AG20443 (cell line): Measurements from ENCODE around the gene SLC2A11.

Experiments used
- DNase-seq: peaks from one replicate; pipeline ENCODE4 v3.0.0; 2012; ENCODE audit warnings: low spot score, mixed read lengths

Gene SLC2A11, protein sequence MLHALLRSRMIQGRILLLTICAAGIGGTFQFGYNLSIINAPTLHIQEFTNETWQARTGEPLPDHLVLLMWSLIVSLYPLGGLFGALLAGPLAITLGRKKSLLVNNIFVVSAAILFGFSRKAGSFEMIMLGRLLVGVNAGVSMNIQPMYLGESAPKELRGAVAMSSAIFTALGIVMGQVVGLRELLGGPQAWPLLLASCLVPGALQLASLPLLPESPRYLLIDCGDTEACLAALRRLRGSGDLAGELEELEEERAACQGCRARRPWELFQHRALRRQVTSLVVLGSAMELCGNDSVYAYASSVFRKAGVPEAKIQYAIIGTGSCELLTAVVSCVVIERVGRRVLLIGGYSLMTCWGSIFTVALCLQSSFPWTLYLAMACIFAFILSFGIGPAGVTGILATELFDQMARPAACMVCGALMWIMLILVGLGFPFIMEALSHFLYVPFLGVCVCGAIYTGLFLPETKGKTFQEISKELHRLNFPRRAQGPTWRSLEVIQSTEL

DNA sequence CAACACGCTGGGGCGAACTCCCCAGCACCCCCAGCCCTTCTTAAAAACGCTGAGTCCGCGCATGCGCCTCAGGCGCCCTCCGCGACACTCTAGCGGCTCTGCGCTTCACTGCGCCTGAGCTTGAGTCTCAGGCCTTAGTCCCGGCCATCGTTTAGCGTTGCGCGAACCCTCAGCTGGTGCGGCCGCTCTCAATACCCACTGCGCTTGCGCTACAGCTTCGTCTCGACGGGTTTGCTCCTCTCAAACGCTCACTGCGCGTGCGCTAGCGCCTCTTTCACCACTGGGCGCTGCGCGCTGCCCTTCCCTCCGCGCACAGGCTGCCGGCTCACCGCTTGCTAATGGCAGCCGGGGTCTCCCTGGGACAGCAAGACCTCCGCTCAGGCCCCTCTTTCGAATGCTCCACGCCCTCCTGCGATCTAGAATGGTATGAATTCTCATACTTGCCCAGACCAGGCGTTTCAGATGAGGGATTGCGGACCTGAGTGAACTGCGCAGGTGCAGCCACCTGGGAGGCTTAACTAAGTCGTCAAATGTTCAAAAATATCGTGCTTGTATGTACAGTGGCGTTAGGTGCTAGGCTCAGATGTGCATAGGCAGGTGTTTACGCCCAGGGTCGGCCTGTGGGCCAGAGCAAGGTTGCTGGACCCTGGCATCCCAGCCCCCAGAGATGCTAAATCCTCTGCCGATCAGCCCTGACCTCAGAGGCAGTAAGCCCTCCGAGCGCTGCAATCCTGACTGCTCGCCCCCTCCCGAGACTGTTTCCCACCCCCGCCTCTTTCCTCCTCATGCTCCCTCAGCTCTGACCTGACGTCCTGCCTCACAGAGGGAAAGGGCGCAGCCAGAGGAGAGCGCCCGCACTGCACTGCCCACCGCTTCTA, at the start of gene SLC2A11:
Gene SLC2A11 (plus strand): TSS at position 270 of the 878 bp plus-strand sequence. CDS start 125 bp downstream, at position 395.
- peak; percentile 99 for DNase-seq

DNA sequence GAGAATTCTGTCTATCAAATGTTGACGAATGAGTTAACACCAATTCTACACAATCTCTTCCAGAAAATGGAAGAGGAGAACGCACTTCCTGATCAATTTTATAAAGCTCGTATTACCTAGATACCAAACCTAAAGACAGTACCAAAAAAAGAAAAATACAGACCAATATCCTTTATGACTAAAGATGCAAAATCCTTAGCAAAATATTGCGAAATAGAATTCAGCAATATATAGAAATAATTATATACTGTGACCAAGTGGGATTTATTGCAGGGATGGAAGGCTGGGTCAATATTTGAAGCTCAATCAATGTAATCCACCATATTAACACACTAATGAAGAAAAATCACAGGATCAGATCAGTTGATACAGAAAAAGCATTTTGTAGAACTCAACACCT, 45.3 kb upstream of the SLC2A11 start:
- DNase-seq = no peak

DNA sequence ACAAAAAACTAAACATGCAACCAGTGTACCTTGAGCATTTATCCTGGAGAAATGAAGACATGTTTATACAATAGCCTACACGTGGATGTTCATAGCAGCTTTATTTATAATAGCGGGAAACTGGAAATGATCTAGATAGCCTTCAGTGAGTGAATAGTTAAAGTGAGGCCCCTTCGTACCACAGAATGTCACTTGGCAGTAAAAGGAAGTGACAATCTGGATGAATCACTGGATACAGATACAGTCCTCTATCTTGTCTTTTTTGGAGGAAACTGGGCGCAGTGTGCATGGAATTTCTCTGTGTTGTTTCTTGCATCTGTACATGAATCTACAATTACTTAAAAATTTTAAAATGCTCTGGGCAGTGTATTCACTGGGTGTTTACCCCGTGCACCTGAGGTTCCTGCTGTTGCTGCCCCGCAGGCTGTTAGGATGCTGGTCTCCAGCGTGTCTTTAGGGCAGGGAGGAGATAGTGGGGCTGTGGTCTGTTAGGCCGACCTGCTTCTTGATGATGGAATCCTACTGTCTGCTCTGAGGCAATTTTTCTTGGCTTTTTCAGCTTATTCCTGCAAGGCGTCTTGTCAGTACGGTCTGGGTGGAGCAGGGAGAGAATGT, 42.0 kb upstream of the SLC2A11 start:
- DNase-seq = no peak

DNA sequence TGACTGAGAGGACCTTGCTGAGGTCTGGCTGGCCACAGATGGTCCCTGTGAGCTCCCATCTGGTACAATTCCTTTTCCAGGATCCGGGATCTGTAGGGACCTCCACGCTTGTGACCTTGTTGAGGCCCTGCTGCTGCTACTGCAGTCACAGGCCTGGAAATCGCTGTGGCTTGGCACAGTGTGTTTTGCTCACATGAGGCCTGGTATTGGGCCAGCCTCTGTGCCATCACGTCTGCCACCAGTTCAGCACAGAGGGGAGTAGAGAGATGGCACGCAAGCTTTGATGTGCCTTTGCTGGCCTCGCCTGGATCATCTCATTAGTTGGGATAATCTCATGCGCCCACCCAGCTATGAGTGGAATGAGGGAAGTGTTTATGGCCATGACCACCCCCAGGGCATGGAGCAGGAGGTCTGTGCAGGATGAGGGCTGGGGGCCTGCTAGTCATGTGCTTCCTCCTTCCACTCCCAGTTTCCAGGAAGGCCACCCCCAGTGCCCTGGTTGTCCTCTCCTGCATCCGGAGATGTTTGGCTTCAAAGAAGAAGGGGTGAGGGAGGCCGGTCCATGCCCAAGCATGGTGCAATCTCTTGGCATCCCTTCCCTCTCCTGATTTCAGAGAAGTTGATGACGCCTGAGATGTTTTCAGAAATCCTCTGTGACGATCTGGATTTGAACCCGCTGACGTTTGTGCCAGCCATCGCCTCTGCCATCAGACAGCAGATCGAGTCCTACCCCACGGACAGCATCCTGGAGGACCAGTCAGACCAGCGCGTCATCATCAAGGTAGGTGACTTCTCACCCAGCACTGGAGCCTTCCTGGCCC, 41.3 kb upstream of the SLC2A11 start:
- no peak for DNase-seq

DNA sequence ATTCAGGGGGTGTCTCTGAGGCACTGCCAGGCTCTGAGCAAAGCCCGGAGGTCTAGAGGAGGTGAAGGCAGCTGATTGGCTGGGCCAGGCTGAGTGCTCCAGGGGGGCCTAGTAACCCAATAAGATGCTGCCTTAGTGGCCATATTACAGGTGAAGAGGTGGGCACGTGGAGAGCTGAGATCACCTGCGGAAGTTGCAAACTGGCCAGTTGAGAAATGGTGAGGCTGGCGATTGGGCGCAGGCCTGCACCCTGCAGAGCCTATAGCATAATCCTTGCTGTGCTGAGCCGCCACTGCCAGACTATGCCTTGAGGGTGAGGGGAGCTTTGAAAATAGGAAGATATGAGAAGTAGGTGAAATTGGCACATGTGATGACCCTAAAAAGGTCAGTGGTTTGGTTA, 40.5 kb upstream of the SLC2A11 start:
- DNase-seq = no peak

DNA sequence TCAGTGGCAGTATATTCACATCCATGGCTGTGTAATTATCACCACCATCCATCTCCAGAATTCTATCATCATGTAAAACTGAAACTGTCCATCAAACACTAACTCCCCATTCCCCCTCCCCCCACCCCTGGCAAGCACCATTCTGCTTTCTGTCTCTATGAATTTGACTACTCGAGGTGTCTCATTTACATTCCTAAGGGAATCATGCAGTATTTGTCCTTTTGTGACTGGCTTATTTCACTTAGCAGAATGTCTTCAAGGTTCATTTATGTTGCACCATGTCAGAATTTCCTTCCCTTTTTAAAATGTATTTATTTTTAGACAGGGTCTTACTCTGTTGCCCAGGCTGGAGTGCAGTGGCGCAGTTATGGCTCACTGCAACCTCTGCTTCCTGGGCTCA, 39.1 kb upstream of the SLC2A11 start:
- DNase-seq = no peak

DNA sequence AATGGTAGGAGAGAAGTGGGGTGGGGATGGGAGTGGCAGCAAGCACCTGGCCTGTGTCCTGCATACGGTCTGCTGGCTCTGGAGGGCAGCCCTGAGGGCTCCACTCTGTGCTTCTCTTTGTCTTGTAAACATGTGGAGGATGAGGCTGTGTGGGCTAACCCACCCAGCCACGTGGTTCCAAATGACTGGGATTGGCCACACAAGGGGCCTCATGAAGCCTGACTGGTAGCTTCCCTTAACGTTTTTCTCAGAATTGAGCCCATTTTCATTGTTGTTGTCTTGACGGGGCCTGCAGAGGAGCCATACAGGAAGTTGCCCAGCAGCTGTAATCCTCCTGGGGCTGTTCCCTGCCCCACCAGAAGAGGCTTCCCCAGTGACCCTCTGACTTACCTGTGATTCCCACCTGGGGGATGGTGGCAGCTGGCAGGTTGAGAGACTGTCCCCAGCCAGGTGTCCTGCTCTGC, 36.9 kb upstream of the SLC2A11 start:
- no peak for DNase-seq

DNA sequence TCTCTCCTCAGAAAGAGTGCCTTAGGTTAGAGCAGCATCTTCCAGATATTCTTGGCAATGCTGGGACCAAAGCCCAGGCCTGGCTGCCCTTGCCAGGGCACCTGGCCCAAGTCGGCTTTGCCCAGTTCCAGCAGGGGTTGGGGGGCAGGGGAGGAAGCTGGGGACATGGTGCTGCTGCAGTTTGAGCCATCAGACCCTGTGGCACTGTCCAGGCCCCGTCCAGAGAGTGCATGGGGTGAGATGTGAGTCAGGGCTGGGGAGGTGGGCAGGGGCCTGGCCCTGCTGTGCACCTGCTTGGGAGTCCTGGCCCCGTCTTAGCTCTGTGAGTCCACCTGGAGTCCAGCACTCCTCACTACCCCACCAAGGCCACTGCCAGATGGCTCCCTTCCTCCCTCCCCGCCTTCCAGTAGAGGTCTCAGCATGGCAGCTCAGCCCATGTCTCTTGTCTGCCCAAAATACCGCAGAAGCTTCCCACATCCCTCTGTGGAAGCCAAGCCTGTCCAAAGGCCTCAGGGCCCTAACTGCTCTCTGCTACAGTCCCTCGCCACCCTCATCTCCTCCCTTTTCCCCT, 35.5 kb upstream of the SLC2A11 start:
- DNase-seq = no peak

DNA sequence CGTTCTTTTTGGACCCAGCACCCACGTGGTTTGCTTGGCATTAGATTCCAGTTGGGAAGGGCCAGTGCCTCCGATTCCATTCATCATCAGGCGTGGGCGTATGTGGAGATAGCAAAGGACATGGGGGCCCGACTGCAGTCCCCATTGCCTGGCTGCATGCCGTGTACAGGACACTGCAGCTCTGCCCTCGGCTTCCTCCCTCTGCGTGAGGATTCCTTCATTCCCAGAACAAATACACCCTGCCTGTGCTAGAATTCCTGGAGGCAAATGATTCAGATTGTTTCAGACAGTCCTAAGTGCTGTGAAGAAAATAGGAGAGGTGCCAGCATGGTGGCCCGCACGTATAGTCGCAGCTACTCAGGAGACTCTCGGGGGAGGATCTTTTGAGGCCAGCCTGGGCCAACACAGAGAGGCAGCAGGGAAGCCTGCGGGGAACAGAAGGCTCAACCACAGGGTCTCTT, 34.3 kb upstream of the SLC2A11 start:
- DNase-seq = no peak

DNA sequence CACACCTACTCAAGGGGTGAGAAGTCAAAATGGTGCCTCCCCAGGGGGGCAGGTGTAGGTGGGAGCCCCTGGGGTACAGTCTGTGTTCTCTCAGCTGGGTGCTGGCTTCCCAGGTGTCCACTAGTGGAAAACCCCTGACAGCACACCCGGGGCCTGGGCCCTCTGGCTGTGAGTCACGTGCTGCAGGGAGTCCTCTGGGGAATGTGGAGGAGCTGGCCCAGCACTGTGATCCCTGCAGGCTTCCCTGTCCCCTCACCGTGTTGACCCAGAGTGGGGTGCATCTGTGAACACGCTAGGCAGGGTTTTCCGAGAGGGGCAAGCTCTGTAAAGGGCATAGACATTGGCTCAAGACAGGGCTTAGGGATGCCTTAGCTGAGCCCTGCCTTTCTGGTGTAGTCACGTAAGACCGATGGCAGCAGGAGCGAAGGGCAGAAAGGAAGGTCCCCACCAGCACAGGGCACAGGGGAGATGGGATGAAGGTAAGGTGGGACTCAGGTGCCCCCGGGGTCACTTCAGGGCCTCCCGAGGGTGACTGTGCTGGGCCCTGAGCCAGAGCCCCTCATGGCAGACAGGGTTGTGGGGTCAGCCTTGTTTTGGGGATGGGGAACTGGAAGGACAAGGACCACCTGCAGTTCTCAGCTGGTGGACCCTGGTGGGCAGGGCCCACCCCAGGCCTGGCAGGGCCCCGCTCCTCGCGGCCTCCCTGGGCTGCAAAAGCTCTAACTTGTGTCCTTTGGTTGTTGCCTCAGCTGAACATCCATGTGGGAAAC, 33.0 kb upstream of the SLC2A11 start:
- DNase-seq = no peak

DNA sequence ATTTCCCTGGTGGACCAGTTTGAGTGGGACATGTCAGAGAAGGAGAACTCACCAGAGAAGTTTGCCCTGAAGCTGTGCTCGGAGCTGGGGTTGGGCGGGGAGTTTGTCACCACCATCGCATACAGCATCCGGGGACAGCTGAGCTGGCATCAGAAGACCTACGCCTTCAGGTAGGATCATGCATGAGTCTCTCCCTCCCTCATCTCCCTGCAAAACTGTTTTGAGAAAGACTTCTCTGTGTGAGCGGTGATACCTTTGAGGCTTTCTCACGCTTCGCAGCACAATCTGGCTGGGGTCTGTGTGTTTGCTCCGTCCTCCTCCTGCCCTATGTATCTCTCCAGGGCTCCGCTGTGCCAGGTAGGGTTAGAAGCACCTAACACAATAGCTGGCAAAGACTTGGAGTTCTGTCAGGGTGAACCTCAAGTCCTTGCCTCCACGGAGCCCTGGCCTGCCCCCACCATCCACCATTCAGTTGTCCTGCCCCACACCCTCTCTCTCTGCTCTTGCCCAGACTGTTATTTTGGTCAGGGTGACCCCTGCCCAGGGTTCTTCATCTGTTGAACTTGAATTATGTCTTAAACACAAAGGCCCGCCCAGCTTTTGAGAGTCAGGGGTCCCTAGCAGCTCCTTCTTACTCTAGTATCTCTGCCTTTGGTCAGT, 32.3 kb upstream of the SLC2A11 start:
- DNase-seq = no peak

DNA sequence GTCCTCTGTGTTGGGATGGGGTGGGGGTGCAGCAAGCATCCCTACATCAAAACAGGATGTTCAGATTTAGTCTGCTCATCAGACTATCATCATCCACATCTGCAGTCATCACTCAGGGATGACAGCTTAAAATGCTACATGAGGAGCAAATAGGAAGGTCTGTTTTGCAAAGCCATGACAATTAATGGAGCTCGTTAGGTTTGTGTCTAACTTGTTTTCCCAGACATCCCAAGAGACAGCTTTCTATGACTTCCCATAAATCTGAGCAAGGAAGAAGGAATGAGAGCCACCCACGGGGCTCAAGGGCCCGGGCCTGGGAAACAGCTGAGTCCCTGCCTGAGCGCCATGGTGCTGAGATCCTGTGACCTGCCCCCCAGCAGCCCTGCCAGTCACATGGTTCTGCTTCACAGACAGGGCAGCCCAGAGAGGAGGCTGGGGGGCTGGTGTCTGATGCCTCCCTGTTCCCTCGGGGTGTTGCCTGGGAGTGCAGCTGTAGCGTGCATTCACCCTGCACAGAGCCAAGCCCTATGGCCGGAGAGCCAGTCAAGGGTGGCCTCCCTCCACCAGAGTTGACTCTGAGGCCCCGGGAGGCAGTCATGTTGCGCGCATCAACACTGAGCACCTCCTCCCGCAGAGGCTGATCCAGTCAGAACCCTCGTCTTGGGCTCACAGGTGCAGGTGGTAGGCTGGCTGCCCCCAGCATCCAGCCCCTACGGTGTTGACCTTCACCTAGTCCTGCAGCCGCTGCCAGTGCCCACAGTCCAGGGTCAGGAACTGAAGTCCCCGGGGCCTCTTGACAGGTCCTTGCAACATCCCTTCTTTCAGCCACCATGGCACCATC, 30.9 kb upstream of the SLC2A11 start:
- peak; percentile 43 for DNase-seq

DNA sequence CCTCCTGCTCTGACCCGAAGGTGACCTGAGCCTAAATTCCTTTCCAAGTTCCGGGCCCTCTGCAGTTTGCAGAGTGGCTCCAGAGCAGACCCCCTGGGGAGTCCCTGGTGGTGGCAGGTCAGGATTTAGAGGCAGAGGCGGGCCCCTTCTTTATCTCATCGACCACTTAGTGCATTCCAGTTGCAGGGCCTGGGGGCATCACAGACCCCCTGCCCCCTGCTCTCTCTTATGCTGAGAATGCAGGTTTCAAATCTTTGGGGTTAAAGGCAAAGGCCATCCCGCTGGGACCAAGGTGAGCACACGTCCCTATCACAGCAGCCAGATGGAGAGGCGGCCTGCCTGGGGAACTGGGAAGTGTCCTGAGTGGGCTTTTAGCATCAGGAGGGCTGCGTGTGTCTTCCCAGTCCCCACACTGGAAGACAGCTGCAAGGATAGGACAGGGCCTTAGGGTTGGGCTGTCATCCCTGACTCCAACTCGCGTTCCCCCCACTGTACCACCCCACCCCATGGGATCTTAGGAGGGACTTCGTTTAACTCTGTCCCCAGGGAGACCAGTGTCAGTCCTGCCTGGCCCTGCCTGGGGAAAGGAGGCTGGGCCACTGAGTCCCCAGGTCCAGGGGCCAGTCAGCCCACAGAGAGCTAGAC, 30.2 kb upstream of the SLC2A11 start:
- DNase-seq = no peak

DNA sequence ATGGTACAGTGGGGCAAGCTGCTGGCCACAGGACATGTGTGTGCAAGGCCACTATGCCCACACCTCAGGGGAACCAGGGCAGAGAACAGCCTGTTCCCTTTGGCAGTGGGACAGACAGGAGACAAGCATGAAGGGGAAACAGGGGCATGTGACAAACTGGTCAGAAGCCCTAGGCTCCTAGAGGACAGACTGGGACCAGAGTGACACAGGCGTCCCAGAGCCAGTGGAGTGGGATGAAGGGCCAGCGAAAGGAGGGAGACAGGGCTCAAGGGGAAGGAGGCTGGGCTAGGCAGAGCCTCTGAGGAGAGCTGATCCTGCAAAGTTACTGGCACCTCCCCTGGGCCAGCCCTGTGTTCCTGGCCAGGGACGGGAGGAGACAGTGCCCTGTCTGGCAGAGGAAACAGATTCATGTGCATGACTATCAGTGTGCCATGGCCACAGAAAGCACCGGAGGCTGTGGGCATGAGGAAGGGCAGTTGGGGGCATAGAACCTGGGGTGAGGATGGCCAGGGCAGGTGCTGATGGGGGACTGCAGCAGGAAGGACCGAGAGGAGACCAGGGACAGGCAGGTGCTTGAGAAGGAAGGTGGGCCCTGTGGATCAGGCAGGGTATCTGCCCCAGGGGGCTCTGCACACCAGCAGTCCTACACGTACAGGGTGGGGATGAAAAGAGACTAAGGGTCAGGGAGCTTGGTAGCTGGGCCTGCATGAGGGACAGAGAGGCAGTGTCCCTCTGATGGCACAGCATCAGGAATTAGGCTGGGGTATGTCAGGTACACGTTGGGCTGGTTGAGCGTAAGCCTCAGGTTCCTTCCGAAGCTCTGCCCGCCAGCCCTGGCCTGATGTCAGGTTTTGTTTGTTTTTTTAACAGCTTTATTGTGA, 28.6 kb upstream of the SLC2A11 start:
- DNase-seq = no peak

DNA sequence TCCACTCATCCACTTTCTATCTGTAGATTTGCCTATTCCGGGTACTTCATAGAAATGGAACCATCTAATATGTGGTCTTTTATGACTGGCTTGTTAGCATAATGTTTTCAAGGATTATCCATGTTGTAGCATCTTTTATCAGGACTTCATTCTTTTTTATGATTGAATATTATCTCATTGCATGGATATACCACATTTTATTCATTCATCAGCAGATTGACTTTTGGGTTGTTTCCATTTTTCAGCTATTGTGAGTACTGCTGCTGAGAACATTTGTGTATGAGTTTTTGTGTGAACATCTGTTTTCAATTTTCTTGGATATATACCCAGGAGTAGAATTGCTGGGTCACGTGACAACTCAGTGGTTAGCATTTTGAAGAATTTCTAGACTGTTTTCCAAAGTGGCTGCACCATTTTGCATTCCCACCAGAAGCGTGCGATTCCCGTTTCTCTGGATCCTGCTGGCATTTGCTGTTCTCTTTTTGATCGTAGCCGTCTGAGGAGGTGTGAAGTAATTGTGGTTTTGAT, 27.8 kb upstream of the SLC2A11 start:
- DNase-seq = peak; percentile 52

DNA sequence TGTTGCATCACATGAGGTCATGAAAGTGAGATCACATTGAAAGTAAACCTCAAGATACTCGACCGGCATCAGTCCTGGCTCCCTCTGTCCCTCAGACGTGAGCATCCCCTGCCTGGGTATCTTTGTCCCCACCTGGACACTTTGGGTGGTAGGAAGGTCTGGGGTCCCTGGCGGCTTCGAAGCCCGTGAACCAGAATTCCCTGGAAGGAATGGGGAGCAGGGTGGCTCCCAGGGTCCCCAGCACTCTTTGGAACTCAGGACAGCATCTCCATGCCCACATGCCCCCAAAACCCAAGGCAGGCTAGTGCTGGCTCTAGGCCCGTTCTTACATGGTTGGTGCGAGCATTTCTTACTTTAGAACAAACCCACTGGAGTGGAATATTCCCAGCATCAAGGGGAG, 26.4 kb upstream of the SLC2A11 start:
- no peak for DNase-seq

DNA sequence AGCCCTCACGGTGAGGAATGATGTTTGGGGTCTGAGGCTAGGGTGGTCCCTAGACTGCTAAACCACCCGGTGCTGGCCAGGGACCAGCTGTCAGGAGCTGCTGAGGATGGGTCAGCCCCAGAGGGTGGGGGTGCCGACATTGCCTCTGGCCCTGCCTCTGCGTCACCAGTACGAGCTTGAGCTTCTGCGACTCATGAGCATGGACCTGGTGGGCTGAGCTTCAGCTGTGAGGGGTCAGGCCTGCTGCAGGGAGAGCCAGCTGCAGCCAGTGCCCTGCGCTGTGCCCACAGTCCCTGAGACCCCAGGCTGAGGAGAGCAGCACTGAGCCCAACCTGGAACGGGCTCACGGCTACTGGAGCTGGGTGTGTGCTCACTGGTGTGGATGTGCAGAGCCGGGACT, 25.9 kb upstream of the SLC2A11 start:
- no peak for DNase-seq
